AG04449 (cell line): ENCODE data around the gene CACNB1.

Experiments
- CTCF ChIA-PET: fragments of 350-600 bp; formaldehyde crosslinking; extraction: SDS; loops from one replicate; lab custom pipeline; 2021; ENCODE audit warnings: antibody characterized with exemption; lab: Yijun Ruan, JAX
- POLR2A ChIA-PET: fragments of 400-600, 350-600 bp; formaldehyde crosslinking; extraction: SDS; loops from one replicate; lab custom pipeline; 2020; ENCODE audit warnings: antibody characterized with exemption, inconsistent platforms; lab: Yijun Ruan, JAX
- DNase-seq: peaks from one replicate; pipeline ENCODE4 v3.0.0-alpha.2; 2010; ENCODE audit warnings: low read depth, low spot score
- H3K4me3 ChIP-seq: 2 replicates; pipeline ENCODE4 v1.5.1; 2011; ENCODE audit warnings: low read depth, mild to moderate bottlenecking, control low read depth, low read length
- TF ChIP-seq, protein P1 (sequence below): IDR thresholded peaks from one replicate; pipeline ENCODE4 v1.5.1; 2011; ENCODE audit warnings: mild to moderate bottlenecking, moderate library complexity, low read length, control low read depth, inconsistent platforms; ENCODE audit not compliant: insufficient read depth; ENCODE audit errors: missing control alignments

CACNB1 gene

DNA sequence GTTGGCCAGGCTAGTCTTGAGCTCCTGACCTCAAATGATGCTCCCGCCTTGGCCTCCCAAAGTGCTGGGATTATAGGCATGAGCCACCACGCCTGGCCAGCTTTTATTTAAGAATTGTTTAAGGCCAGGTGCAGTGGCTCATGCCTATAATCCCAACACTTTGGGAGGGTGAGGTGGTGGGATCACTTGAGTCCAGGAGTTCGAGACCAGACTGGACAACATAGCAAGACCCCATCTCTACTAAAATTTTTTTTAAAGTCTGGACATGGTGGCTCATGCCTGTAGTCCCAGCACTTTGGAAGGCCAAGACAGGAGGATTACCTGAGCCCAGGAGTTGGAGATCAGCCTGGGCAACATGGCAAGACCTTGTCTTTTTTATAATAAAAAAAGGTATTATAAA, 51.2 kb downstream of the CACNB1 start:
- ChIA-PET POLR2A (no interaction called here), CTCF (interaction anchor here (1.1 to 8.4 kb wide), 5 partner anchors 18 to 164 kb away, joined by 3 to 382 read pairs (median 6); no protein-coding TSS in a partner anchor)
- TF ChIP-seq, protein P1, sequence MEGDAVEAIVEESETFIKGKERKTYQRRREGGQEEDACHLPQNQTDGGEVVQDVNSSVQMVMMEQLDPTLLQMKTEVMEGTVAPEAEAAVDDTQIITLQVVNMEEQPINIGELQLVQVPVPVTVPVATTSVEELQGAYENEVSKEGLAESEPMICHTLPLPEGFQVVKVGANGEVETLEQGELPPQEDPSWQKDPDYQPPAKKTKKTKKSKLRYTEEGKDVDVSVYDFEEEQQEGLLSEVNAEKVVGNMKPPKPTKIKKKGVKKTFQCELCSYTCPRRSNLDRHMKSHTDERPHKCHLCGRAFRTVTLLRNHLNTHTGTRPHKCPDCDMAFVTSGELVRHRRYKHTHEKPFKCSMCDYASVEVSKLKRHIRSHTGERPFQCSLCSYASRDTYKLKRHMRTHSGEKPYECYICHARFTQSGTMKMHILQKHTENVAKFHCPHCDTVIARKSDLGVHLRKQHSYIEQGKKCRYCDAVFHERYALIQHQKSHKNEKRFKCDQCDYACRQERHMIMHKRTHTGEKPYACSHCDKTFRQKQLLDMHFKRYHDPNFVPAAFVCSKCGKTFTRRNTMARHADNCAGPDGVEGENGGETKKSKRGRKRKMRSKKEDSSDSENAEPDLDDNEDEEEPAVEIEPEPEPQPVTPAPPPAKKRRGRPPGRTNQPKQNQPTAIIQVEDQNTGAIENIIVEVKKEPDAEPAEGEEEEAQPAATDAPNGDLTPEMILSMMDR, result no peak
- DNase-seq, result no peak
- H3K4me3 ChIP-seq, result no peak overlapping the region

DNA sequence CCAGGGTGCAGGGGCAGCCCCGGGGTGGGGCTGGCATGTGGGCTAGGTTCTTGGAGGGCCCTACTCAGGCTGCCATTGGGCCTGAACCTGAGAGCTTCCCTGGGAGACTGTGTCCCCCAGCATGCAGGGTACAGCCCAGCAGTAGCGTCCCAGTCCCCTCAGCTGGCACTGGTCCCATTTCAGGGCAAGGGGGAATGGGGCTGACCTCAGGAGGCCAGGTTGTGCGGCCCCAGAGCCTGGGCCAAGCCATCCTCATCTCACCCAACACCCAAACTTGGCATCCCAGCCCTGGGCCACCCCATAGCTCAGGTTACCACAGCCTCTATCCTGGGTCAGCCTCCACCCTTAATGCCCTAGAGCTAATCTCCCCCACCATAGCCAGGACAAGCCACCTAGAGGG, 52.3 kb downstream of the CACNB1 start:
- DNase-seq, result no peak
- CTCF ChIA-PET, result interaction anchor here (1.1 to 4.3 kb wide), 6 partner anchors 8 to 161 kb away, joined by 3 to 39 read pairs (median 6); no protein-coding TSS in a partner anchor
- no peak overlapping the region for H3K4me3 ChIP-seq
- TF ChIP-seq, protein P1, result no peak
- POLR2A ChIA-PET, result no interaction called here

DNA sequence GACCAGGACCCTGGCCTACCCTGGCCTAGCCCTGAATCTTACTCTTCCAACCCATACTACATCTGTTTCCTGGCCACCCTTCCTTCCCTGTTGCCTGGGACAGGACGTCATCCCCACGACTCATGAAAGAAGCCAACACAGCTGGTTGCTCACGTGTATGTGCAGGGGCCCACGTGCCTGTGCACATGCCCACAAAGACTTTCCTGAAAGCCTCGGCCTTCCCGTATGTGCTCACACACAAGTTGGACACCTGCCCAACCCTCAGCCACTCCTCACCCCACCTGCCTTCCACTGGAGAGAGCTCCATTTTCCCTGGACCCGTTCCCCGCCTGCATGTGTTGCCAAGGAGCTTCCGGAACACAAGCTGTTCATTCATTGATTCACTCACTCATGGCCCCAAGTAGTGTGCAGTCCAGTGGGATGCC, 53.0 kb downstream of the CACNB1 start:
- no peak for DNase-seq
- CTCF ChIA-PET, result interaction anchor here (0.6 to 4.3 kb wide), 7 partner anchors 9 to 336 kb away, joined by 3 to 39 read pairs (median 6); no protein-coding TSS in a partner anchor

DNA sequence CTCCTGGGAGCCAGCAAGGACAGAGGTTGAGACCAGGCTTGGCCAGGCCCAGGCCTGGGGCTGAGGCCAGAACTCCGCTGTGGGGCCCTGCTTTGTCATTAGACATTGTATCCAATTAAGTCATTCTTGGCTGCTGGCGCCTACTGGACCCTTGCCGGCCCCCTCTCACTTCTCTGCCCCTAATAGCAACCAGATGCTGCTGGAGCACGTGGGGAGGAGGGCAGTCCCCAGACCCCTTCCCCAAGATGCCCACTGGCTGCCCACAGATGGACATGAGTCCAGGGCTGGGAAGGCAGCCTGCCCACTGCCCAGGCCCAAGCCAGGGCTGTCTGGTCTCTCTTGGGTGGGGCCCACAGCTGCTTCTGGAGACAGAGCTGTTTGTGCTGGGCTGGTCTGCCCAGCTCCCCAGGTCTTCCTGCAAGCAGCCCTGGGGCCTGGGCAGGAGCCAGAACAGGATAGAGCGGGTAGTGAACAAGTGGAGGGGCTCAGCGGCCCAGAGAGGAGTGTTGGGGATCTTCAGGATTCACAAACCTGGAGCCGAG, 53.8 kb downstream of the CACNB1 start:
- TF ChIP-seq, protein P1, result no peak
- POLR2A ChIA-PET, result no interaction called here
- CTCF ChIA-PET, result interaction anchor here (0.9 to 4.3 kb wide), 6 partner anchors 10 to 337 kb away, joined by 3 to 39 read pairs (median 5); no protein-coding TSS in a partner anchor

More for the DNA sequence above, 53.0 kb downstream of the CACNB1 start:
- POLR2A ChIA-PET, result no interaction called here
- TF ChIP-seq, protein P1, result no peak
- no peak overlapping the region for H3K4me3 ChIP-seq

DNA sequence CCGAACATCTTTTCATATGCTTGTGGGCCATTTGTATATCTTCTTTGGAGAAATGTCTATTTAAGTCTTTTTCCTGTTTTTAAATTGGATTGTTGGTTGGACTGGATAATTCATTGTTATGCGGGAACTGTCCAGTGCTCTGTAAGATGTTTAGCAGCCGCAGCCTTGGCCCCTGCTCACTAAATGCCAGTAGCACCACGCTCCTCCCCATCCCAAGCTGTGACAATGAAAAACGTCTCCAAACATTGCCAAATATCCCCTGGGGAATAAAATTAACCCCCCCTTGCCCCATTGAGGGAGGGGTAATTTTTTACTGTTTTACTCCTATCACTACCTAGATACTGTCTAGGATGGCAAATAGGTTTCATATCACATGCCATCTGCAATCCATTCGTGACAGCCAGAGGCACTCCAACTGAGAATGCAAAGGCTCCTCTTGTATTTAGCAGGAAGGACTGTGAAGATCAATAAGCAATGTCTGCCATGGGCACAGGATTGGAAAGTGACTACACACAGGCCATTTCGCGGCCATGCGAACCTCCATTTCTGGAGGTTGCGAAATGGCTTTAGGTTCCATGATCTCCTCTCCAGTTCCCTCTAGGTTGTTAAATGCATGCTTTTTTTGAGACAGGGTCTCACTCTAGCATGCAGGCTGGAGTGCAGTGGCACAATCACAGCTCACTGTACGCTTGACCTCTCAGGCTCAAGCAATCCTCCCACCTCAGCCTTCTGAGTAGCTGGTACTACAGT, 55.4 kb downstream of the CACNB1 start:
- ChIA-PET CTCF (interaction anchor here (1.4 to 4.3 kb wide), 3 partner anchors 11 to 159 kb away, joined by 4 to 39 read pairs (median 24); partner anchors contain the start of gene PLXDC1), POLR2A (no interaction called here)
- H3K4me3 ChIP-seq, result no peak overlapping the region
- TF ChIP-seq, protein P1, result no peak
- DNase-seq, result no peak

More for the DNA sequence above, 53.8 kb downstream of the CACNB1 start:
- DNase-seq, result no peak
- H3K4me3 ChIP-seq, result no peak overlapping the region

GRCh38 chr17:39141294-39141693, 56.2 kb downstream of the CACNB1 start:
- no peak overlapping the region for H3K4me3 ChIP-seq
- ChIA-PET POLR2A (no interaction called here), CTCF (interaction anchor here (1.4 to 3.4 kb wide), 2 partner anchors 11 to 158 kb away, joined by 4 to 24 read pairs; partner anchors contain the start of gene PLXDC1)
- TF ChIP-seq, protein P1, result no peak
- DNase-seq, result no peak
